ENCODE results near the gene PIM3.

The PIM3 gene

GRCh38 chr22:49995361-49996118 is 35.0 kb downstream of the PIM3 start:
- DNase-seq (ENCODE audit: low read depth): no peak
- TF ChIP-seq, protein P1, sequence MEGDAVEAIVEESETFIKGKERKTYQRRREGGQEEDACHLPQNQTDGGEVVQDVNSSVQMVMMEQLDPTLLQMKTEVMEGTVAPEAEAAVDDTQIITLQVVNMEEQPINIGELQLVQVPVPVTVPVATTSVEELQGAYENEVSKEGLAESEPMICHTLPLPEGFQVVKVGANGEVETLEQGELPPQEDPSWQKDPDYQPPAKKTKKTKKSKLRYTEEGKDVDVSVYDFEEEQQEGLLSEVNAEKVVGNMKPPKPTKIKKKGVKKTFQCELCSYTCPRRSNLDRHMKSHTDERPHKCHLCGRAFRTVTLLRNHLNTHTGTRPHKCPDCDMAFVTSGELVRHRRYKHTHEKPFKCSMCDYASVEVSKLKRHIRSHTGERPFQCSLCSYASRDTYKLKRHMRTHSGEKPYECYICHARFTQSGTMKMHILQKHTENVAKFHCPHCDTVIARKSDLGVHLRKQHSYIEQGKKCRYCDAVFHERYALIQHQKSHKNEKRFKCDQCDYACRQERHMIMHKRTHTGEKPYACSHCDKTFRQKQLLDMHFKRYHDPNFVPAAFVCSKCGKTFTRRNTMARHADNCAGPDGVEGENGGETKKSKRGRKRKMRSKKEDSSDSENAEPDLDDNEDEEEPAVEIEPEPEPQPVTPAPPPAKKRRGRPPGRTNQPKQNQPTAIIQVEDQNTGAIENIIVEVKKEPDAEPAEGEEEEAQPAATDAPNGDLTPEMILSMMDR (IDR thresholded peaks at IDR 0.05; ENCODE audit: low read depth, low read length, missing control alignments): no peak
- no peak overlapping the region for H3K4me3 ChIP-seq (ENCODE audit: low read depth, low read length)

GRCh38 chr22:49996119-49996517 is 35.5 kb downstream of the PIM3 start:
- no peak overlapping the region for H3K4me3 ChIP-seq (ENCODE audit: low read depth, low read length)
- TF ChIP-seq, protein P1 (IDR thresholded peaks at IDR 0.05; ENCODE audit: low read depth, low read length, missing control alignments): no peak
- DNase-seq (ENCODE audit: low read depth): no peak

DNA sequence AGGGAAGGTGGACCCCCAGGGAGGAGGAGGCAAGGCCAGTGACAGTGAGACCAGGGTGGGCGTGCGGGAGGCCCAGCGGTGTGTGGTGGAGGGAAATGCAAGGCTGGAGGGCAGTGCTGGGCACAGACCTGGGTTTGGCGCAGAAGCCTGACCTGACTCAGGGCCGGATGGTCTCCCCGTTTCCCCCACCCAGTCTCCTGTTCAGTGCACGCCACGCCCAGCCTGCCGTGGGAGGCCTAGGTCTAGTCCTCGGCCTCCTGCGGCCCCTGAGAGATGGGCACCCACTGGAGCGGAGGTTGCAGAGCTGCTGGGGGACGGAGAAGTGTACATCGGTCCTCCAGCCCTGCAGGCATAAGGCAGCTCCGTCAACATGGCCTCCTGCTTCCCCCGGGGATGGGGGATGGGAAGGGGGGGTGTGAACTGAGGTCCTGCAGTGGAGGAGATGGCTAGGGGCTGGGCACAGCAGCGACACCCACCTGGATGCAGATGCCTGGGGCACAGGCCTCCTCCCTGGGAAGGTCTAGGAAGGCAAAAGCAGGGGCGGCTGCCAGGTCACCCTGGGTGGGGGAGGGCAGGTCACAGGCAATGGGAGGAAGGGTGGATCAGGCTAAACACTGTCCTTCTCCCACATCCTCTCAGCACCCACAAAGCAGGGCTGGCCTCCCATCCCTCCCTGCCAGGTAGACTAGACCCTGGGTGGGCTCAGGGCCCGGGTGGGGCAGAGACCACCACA is 36.1 kb downstream of the PIM3 start:
- TF ChIP-seq, protein P1 (IDR thresholded peaks at IDR 0.05; ENCODE audit: low read depth, low read length, missing control alignments): no peak
- no peak for DNase-seq (ENCODE audit: low read depth)
- no peak overlapping the region for H3K4me3 ChIP-seq (ENCODE audit: low read depth, low read length)

DNA sequence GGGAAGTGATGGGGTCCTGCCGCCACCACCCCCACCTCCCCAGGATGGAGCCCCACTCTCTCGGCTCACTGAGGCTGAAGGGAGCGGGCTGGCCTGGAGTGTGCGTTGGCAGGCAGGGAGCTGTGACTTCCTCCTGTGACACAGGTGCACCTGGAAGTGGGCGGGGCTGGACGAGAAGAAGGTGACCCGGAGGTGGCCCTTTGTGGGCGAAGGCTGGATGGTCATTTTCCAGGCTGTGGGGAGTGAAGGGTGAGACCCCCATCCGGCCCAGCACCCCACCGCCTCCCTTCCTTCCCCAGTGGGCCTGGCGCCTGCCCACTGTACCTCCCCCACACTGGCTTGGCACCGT is 36.7 kb downstream of the PIM3 start:
- DNase-seq (ENCODE audit: low read depth): no peak
- TF ChIP-seq, protein P1 (IDR thresholded peaks at IDR 0.05; ENCODE audit: low read depth, low read length, missing control alignments): no peak
- H3K4me3 ChIP-seq (ENCODE audit: low read depth, low read length): no peak overlapping the region

GRCh38 chr22:49997932-49998717 is 37.6 kb downstream of the PIM3 start:
- TF ChIP-seq, protein P1 (IDR thresholded peaks at IDR 0.05; ENCODE audit: low read depth, low read length, missing control alignments): no peak
- DNase-seq (ENCODE audit: low read depth): no peak
- no peak overlapping the region for H3K4me3 ChIP-seq (ENCODE audit: low read depth, low read length)

GRCh38 chr22:49998718-49999062 is 38.1 kb downstream of the PIM3 start:
- H3K4me3 ChIP-seq (ENCODE audit: low read depth, low read length): no peak overlapping the region
- TF ChIP-seq, protein P1 (IDR thresholded peaks at IDR 0.05; ENCODE audit: low read depth, low read length, missing control alignments): no peak

More at GRCh38 chr22:49998718-49999062, 38.1 kb downstream of the PIM3 start:
- no peak for DNase-seq (ENCODE audit: low read depth)
